ENCODE results near the gene RPS6KA6. TPM values are rescaled to one million over a fixed set of nuclear protein-coding genes. Genes with fewer than 3 reads are reported as not detected.

RPS6KA6 gene
- total and polyA plus RNA-seq, 10 of the 15 experiments (the other 5 are each of a cell fraction or from before 2014, with no cell fraction given) = 0.29 to 2.8 (median 1.4) TPM; not detected in 1

GRCh38 chrX:84219551-84219950, 31.6 kb upstream of the RPS6KA6 start:
- SMC1A ChIA-PET (ENCODE audit: uncharacterized antibody, unreplicated experiment) = interaction anchor here (1.1 kb wide), 1 partner anchor 176 kb away, joined by 3 read pairs; no protein-coding TSS in a partner anchor
- no peaks in the 10 kb centered on the region for H4K20me1 ChIP-seq (ENCODE audit: control insufficient read depth, insufficient read depth)
- H3K4me1 ChIP-seq (ENCODE audit: control insufficient read depth, insufficient read depth, low read length) = no peaks in the 10 kb centered on the region
- H3K9ac ChIP-seq (ENCODE audit: control insufficient read depth, insufficient read depth, low read length) = no peak overlapping the region
- H2AFZ ChIP-seq (ENCODE audit: control insufficient read depth, low read depth, low read length) = no peak overlapping the region
- no peak for ATAC-seq
- RAD21 ChIA-PET (ENCODE audit: unreplicated experiment) = no interaction called here
- in situ Hi-C loops (cut with MboI) (no loop called here), intact Hi-C loops (cut with micrococcal nuclease; ENCODE audit: unreplicated experiment) (no loop called here)
- WGBS (ENCODE audit: insufficient coverage, insufficient replicate concordance, low lambda C conversion rate, missing lambda C conversion rate) = 0% methylated on average over 1 of the region's 1 CpG
- no TSS peak for BruUV-seq (replicated peaks)
- H3K36me3 ChIP-seq (ENCODE audit: control insufficient read depth in 2 of 2, insufficient read depth in 2 of 2, low read length in 1 of 2) = no peaks in the 10 kb centered on the region
- no peak for TF ChIP-seq TCF7 (IDR thresholded peaks at IDR 0.05; ENCODE audit: borderline replicate concordance)
- H3K79me2 ChIP-seq (ENCODE audit: control insufficient read depth, insufficient read depth, low read length) = no peaks in the 10 kb centered on the region
- H3K4me3 ChIP-seq = no peak overlapping the region
- POLR2A ChIA-PET = no interaction called here
- CTCF ChIA-PET = no interaction called here
- H3K4me2 ChIP-seq (ENCODE audit: control insufficient read depth, insufficient read depth) = no peak overlapping the region
- no peaks in the 10 kb centered on the region for H3K9me3 ChIP-seq (replicated peaks; ENCODE audit: control insufficient read depth, insufficient read depth, low read length)
- FAIRE-seq = no peak
- no peak for DNase-seq (ENCODE audit: low read depth, low spot score)
- H3K27ac ChIP-seq (ENCODE audit: control insufficient read depth, insufficient read depth) = no peak overlapping the region
- H3K27me3 ChIP-seq (replicated peaks in 1 of 2; ENCODE audit: control insufficient read depth in 2 of 2, insufficient read depth in 2 of 2, low read length in 1 of 2) = no peaks in the 10 kb centered on the region

- CTCF ChIA-PET = no interaction called here
- in situ Hi-C loops (cut with MboI) = no loop called here
These were observed 30.7 kb upstream of the RPS6KA6 start for GRCh38 chrX:84218726-84219125.

More at GRCh38 chrX:84218726-84219125, 30.7 kb upstream of the RPS6KA6 start:
- H3K27me3 ChIP-seq (replicated peaks in 1 of 2; ENCODE audit: control insufficient read depth in 2 of 2, insufficient read depth in 2 of 2, low read length in 1 of 2) = no peaks in the 10 kb centered on the region
- H3K27ac ChIP-seq (ENCODE audit: control insufficient read depth, insufficient read depth) = no peak overlapping the region
- POLR2A ChIA-PET = no interaction called here
- RAD21 ChIA-PET (ENCODE audit: unreplicated experiment) = no interaction called here
- FAIRE-seq (no peak), DNase-seq (ENCODE audit: low read depth, low spot score) (no peak), ATAC-seq (no peak)
- no peaks in the 10 kb centered on the region for H3K4me1 ChIP-seq (ENCODE audit: control insufficient read depth, insufficient read depth, low read length)
- H3K36me3 ChIP-seq (ENCODE audit: control insufficient read depth in 2 of 2, insufficient read depth in 2 of 2, low read length in 1 of 2) = no peaks in the 10 kb centered on the region
- no peak overlapping the region for H3K9ac ChIP-seq (ENCODE audit: control insufficient read depth, insufficient read depth, low read length)
- H4K20me1 ChIP-seq (ENCODE audit: control insufficient read depth, insufficient read depth) = no peaks in the 10 kb centered on the region
- TF ChIP-seq E2F8 (IDR thresholded peaks at IDR 0.05; ENCODE audit: low read depth, partially characterized antibody) (no peak), NFXL1 (IDR thresholded peaks at IDR 0.05; ENCODE audit: borderline replicate concordance) (no peak)
- intact Hi-C loops (cut with micrococcal nuclease; ENCODE audit: unreplicated experiment) = no loop called here
- no TSS peak for BruUV-seq (replicated peaks)
- no peak overlapping the region for H3K4me2 ChIP-seq (ENCODE audit: control insufficient read depth, insufficient read depth)
- H3K9me3 ChIP-seq (replicated peaks; ENCODE audit: control insufficient read depth, insufficient read depth, low read length) = no peaks in the 10 kb centered on the region
- H2AFZ ChIP-seq (ENCODE audit: control insufficient read depth, low read depth, low read length) = no peak overlapping the region
- WGBS (ENCODE audit: insufficient coverage, insufficient replicate concordance, low lambda C conversion rate, missing lambda C conversion rate) = 83% methylated on average over 1 of the region's 1 CpG
- no peak overlapping the region for H3K4me3 ChIP-seq
- SMC1A ChIA-PET (ENCODE audit: uncharacterized antibody, unreplicated experiment) = no interaction called here
- no peaks in the 10 kb centered on the region for H3K79me2 ChIP-seq (ENCODE audit: control insufficient read depth, insufficient read depth, low read length)

Data from GM12878 (cell line).